Heart right ventricle (tissue), 16 donors: ENCODE results near the gene C3orf85. TPM values are rescaled to one million over a fixed set of nuclear protein-coding genes. Genes with fewer than 3 reads are reported as not detected.

Source experiments
- ATAC-seq, 8 donors: fragments of 200-7000 bp; cut with Tn5 transposase; one replicate each; pipeline ENCODE4 v1.9.1; 2020; ENCODE audit warnings: mild to moderate bottlenecking in 8 of 8, moderate library complexity in 8 of 8, moderate number of reproducible peaks in 1 of 8
- DNase-seq, 2 donors: peaks; one replicate each; pipeline ENCODE4 v3.0.0-alpha.2; 2020
- H3K27ac ChIP-seq, 10 donors: fragments of 200-600 bp; sonication (generic) in 2 of 10; one replicate each; pipeline versions ENCODE4 v1.5.0 to v1.8.0; 2020 to 2022; ENCODE audit warnings: mild to moderate bottlenecking in 3 of 10
- H3K27me3 ChIP-seq, 7 donors: fragments of 200-600 bp; one replicate each; pipeline ENCODE4 v1.8.0; 2021 to 2022; ENCODE audit warnings: mild to moderate bottlenecking in 2 of 7
- H3K36me3 ChIP-seq, 9 donors: fragments of 200-600 bp; sonication (generic) in 1 of 9; one replicate each; pipeline versions ENCODE4 v1.5.0 to v1.8.0; 2020 to 2022; ENCODE audit warnings: mild to moderate bottlenecking in 2 of 9
- H3K4me1 ChIP-seq, 9 donors: fragments of 200-600 bp; sonication (generic) in 1 of 9; one replicate each; pipeline versions ENCODE4 v1.5.0 to v1.8.0; 2020 to 2022; ENCODE audit warnings: mild to moderate bottlenecking in 4 of 9
- H3K4me3 ChIP-seq, 10 donors: fragments of 200-600 bp; sonication (generic) in 2 of 10; one replicate each; pipeline versions ENCODE4 v1.5.0 to v1.8.0; 2020 to 2022; ENCODE audit warnings: mild to moderate bottlenecking in 7 of 10, moderate library complexity in 2 of 10
- H3K9me3 ChIP-seq, 11 donors: fragments of 200-600 bp in 10 of 11; sonication (generic) in 2 of 11; one replicate each; pipeline versions ENCODE4 v1.5.0 to v1.8.0; 2013 to 2022; ENCODE audit warnings: mild to moderate bottlenecking in 2 of 11, control low read depth in 1 of 11, moderate library complexity in 1 of 11
- WGBS, 2 donors: extraction: QIAGEN DNeasy Blood & Tissue Kit; methylation state at CpG; one replicate each; pipeline ENCODE4 v1.1.7; 2013; ENCODE audit warnings: inconsistent platforms in 1 of 2; 5-methylcytosine and 5-hydroxymethylcytosine counted together
- intact Hi-C, 10 donors: fragments of 100-400 bp; cut with DNase I; formaldehyde crosslinking; loops; one replicate each; pipeline versions ENCODE4 v1.11.1 to v1.14.2; 2022
- polyA plus RNA-seq, 2 donors: library from polyadenylated mRNA; stranded (reverse); fragments of 200-250 nt; gene quantifications; one replicate each; pipeline ENCODE4 v1.2.3, GENCODE V29; 2013
- total RNA-seq, 10 donors: library from RNA; stranded (reverse); fragmentation: NEBNext Ultra II Directional in 3 of 10; extraction: Animal tissue kit (Norgen Biotek cat#: 25700) in 3 of 10; gene quantifications; one replicate each; pipeline versions ENCODE4 v1.2.1 to v1.2.4, GENCODE V29; 2021 to 2023
- TF ChIP-seq, protein P1 (sequence below), 9 donors: fragments of 200-600 bp; sonication (generic) in 2 of 9; IDR thresholded peaks; one replicate each; pipeline versions ENCODE4 v1.5.0 to v1.8.0; 2021 to 2022; ENCODE audit warnings: antibody characterized with exemption in 9 of 9, mild to moderate bottlenecking in 5 of 9, moderate library complexity in 1 of 9
- donor health status: Arrhythmogenic right ventricular cardiomyopathy.
- donor health status: ischemic (EF 13 %, LVEDD 7.1; RV severe dilation, severe dysfunction).
- donor health status: healthy with polysubstance abuse.
- donor health status: DM: no; HTN: yes; CAD: no.
- donor health status: DM: no; HTN: no; CAD: no.
- donor health status: ischemic (EF 25% LVEDD 6.9; RV normal size, moderate dysfunction).
- donor health status: ischemic (EF 25% LVEDD 5.7; RV mildly dilated, moderate dysfunction).
- donor health status: healthy.
- donor health status: DM: yes; HTN: yes; CAD: no.
- donor health status: Ischemic cardiomyopathy.
- donor health status: ischemic (EF 35%, LVEDD 5.7; RV mildly dilated, moderate dysfunction).
- donor health status: nonischemic (EF 11% LVEDD 7.7; RV severe dilation, severe dysfunction).
- donor health status: DM: yes; HTN: yes; CAD: no.
- donor health status: PGD.
- donor health status: ischemic (EF 29% LVEDD 5.4; RV normal size, mild dysfunction).
- donor health status: nonischemic (EF 23%, LVEDD 6.1; RV moderate dilation, normal function).

Gene C3orf85
- total and polyA plus RNA-seq, 12 donors, result not detected

- Histone ChIP-seq H3K9me3 (peaks cover 0 to 24% (median 4%) of the 10 kb centered on the region in 11 donors), H3K36me3 (no peaks in the 10 kb centered on the region), H3K27me3 (no peaks in the 10 kb centered on the region), H3K27ac (no peak overlapping the region), H3K4me3 (no peak overlapping the region), H3K4me1 (no peaks in the 10 kb centered on the region)
- intact Hi-C loops, result no loop called here
- WGBS, 2 donors, result 39 to 75% methylated on average over 2 of the region's 2 CpGs
- DNase-seq (no peak), ATAC-seq (no peak)
- TF ChIP-seq, protein P1, sequence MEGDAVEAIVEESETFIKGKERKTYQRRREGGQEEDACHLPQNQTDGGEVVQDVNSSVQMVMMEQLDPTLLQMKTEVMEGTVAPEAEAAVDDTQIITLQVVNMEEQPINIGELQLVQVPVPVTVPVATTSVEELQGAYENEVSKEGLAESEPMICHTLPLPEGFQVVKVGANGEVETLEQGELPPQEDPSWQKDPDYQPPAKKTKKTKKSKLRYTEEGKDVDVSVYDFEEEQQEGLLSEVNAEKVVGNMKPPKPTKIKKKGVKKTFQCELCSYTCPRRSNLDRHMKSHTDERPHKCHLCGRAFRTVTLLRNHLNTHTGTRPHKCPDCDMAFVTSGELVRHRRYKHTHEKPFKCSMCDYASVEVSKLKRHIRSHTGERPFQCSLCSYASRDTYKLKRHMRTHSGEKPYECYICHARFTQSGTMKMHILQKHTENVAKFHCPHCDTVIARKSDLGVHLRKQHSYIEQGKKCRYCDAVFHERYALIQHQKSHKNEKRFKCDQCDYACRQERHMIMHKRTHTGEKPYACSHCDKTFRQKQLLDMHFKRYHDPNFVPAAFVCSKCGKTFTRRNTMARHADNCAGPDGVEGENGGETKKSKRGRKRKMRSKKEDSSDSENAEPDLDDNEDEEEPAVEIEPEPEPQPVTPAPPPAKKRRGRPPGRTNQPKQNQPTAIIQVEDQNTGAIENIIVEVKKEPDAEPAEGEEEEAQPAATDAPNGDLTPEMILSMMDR (IDR thresholded peaks at IDR 0.05), result no peak
Measured at GRCh38 chr3:109161487-109162123, 25.1 kb downstream of the C3orf85 start.

GRCh38 chr3:109165905-109166304 is 29.4 kb downstream of the C3orf85 start:
- DNase-seq (no peak), ATAC-seq (no peak)
- H3K9me3 ChIP-seq, result peaks cover 0 to 2% (median 0%) of the 10 kb centered on the region in 11 donors
- no peaks in the 10 kb centered on the region for H3K4me1 ChIP-seq
- H3K4me3 ChIP-seq, result no peak overlapping the region
- no peak overlapping the region for H3K27ac ChIP-seq
- WGBS, 2 donors, result 82 to 87% methylated on average over 4 of the region's 4 CpGs
- H3K27me3 ChIP-seq, result no peaks in the 10 kb centered on the region
- intact Hi-C loops, result no loop called here
- TF ChIP-seq, protein P1 (IDR thresholded peaks at IDR 0.05), result no peak
- H3K36me3 ChIP-seq, result no peaks in the 10 kb centered on the region

GRCh38 chr3:109171479-109171878 is 35.0 kb downstream of the C3orf85 start:
- intact Hi-C loops, result no loop called here
- H3K36me3 ChIP-seq, result no peaks in the 10 kb centered on the region
- 94 to 95% methylated on average over 3 of the region's 3 CpGs for WGBS, 2 donors
- TF ChIP-seq, protein P1 (IDR thresholded peaks at IDR 0.05), result no peak
- H3K4me1 ChIP-seq, result no peaks in the 10 kb centered on the region
- H3K9me3 ChIP-seq, result no peaks in the 10 kb centered on the region
- no peak overlapping the region for H3K4me3 ChIP-seq
- no peaks in the 10 kb centered on the region for H3K27me3 ChIP-seq
- H3K27ac ChIP-seq, result no peak overlapping the region
- DNase-seq (no peak), ATAC-seq (no peak)

DNA sequence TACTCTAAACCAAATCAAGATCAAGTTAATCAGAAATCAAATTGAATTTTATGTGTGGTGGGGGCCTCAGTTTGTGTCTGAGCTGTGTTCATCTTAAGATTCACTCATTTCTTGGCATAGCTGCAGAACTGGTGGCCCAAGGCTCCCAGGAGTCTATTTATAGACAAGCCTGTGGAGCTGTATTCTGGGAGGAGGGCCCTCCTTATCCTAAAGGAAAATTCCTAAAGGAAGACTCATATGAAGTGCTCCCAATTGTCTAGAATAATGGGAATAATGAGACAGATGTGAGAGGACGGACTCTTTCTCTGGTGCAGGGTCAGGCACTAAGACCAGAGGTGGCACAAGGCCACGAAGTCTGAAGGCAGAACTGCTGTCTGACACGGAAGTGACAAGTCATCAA is 38.9 kb downstream of the C3orf85 start:
- intact Hi-C loops, result no loop called here
- 50% methylated on average over 3 of the region's 3 CpGs for WGBS, 2 donors
- TF ChIP-seq, protein P1 (IDR thresholded peaks at IDR 0.05), result no peak

More for the DNA sequence above, 38.9 kb downstream of the C3orf85 start:
- Histone ChIP-seq H3K4me1 (no peaks in the 10 kb centered on the region), H3K36me3 (no peaks in the 10 kb centered on the region), H3K9me3 (no peaks in the 10 kb centered on the region), H3K27me3 (no peaks in the 10 kb centered on the region), H3K4me3 (no peak overlapping the region), H3K27ac (no peak overlapping the region)
- no peak for DNase-seq
- no peak for ATAC-seq
